ENCODE data around the gene ABCA1.
"Not testable (repeated sequence)": the region's sequence is repeated elsewhere in the genome, so short reads cannot be mapped to it uniquely, and the experiment has no call there.

Gene ABCA1

GRCh38 chr9:104868303-104868686 lies 59.7 kb downstream of the ABCA1 start:
- no peak for DNase-seq

GRCh38 chr9:104866191-104866590 lies 61.8 kb downstream of the ABCA1 start:
- DNase-seq: peak; percentile 87

DNA sequence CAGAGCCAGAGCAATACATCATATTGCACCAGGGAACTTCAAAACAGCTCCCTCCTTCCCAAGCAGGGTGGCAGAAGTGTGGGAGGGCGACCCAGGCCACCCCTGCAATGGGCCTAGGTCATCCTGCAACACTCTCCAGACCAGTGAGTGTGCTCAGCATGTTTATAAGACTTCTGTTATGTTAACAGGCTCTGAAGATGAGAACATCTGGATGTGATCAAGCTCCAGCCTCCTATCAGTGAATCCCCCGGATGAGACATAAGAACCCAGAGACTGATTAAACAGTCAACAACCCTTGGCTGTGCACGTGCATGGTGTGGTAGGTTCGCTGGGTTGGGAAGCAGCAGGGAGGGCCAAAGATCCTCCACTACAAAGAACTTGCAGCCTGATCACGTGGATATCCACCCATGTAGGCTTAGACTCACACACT lies 63.3 kb downstream of the ABCA1 start:
- DNase-seq: peak; percentile 57

DNA sequence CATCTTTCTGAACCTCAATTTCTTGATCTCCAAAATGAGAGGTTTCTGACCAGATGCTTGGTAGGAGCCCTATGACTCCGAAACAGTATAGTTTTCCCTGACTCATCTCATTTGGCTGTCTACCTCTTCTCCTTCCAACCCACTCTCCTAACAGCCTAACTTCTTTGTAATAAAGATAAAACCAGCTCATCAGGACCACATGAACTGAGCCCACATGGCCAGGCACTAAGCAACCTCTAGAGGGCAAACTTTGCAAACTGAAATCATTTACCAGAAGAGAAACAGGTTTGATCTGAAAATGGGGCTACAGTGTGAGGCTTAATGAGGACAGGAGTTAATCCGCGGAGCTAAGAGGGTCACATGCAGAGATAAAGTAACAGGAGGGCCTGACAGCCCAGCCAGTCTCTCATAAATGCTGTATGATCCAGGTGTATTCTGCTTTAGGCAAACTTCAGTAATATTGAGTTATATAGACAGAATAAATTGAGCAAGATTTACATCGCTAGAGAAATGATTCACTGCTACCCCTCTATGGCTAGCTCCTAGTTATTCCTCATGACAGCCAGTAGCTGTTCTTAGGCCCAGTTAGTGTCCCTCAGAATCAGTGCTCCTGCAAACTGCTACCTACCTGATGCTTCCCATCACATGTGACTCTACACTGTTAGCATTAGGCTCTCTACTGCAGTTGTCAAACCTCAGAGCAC lies 64.6 kb downstream of the ABCA1 start:
- peak; percentile 83 for DNase-seq

- DNase-seq: peak; percentile 73
Observed at GRCh38 chr9:104861397-104861796, 66.6 kb downstream of the ABCA1 start.

DNA sequence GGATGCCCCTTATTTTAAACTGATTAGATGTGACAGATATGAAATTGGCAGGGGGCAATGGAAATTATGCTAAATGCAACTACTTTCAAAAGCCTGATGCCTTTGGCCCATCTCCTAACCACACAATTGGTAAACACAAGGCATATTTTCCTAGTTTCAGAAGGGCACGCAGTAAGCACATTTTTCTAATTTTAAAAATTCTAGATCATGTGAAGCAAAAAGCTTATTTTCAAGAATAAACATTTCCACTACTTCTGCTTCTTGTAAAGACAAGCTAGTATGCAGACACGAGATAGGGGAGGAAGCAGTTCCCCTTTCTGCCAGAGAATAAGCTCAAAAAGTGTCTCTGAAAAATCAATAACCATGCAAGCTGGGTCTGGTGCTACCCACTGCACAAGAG lies 67.7 kb downstream of the ABCA1 start:
- DNase-seq: peak; percentile 83

- no peak for DNase-seq
Observed at GRCh38 chr9:104858846-104859245, 69.1 kb downstream of the ABCA1 start.

- DNase-seq: no peak
Observed at GRCh38 chr9:104858271-104858670, 69.7 kb downstream of the ABCA1 start.

DNA sequence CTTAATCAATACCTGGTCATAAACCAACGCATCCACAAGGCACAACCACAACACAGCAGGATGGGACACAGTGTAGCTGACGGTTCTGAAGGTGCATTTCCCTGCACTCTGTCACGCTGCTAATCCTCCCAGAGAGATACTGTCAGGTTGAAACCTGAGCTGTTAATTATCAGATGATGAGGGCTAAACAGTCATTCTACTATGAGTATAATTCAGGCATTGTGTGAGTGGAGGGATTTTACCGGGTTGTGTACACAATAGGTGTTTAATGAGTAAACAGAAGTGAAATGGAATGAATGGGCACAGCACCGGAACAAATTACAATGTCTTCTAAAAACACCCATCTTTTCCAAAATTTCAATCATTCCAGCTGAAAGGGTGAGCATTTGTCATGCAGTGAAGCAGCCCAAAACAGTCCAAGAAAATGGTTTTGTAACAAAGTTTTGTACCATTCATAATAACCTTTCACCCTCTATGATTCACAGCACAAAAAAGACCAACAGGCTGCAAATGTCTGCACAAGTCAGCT lies 71.5 kb downstream of the ABCA1 start:
- no peak for DNase-seq

DNA sequence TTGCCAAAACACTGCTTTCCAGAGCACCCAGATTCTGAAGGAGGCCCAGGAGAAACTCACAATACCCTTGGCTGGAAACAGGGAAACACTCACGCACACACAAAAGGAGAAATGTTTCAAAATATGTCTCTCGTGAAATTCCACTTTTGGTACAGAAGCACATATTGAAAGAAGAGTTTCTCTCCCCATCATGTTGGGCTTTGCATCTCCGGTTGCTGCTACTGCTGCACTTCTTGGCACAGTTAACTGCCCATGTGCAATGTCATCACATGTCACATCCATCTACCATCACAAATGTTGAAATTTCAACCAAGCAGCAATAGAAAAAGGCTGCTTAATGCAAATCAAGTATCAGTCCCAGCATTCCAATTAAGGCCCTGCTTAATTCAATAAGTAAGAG lies 72.1 kb downstream of the ABCA1 start:
- peak; percentile 69 for DNase-seq

GRCh38 chr9:104855258-104855657 lies 72.7 kb downstream of the ABCA1 start:
- not testable (repeated sequence) for DNase-seq

DNA sequence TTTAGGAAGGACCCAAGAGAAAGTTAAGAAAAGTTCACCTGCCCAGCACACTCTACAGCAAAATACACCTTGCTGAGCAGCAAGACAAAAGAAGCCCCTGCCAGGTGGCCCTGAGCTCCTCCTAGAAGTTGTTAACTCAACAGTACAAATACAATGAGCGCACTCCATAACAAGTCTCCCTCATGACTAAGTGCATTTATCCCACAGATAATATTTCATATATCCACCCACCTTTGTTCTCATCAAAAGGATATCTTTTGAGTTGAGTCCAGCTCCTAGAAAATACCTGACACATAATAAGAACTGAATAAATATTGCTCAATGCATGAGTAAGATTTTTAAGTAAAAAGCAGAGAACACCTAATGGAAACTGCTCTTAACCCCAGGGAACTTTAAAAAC lies 73.3 kb downstream of the ABCA1 start:
- no peak for DNase-seq

GRCh38 chr9:104853683-104854082 lies 74.3 kb downstream of the ABCA1 start:
- no peak for DNase-seq

DNA sequence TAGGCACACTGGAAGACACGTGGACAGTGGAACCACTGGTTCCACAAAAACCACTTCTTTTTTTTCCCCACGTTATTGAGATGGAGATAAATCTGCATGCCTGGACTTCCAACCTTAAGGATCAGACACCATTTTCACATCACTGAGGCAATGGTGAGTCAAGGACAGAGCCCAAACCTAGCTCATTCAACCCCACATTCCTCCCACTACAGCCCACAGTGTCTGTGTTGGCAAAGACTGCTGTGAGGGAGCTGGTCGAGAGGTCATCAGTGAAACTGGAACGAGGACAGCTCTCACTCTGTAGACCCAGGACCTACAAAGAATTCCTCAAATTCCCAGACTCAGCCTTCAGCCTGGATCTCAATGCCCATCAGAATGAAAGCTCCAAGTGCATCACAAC lies 74.8 kb downstream of the ABCA1 start:
- peak; percentile 42 for DNase-seq

- no peak for DNase-seq
Observed at GRCh38 chr9:104851546-104851920, 76.4 kb downstream of the ABCA1 start.

GRCh38 chr9:104850786-104851545 lies 77.0 kb downstream of the ABCA1 start:
- DNase-seq: peak; percentile 82

- DNase-seq: no peak
Observed at GRCh38 chr9:104849023-104849422, 78.9 kb downstream of the ABCA1 start.

GRCh38 chr9:104844710-104845109 lies 83.2 kb downstream of the ABCA1 start:
- DNase-seq: no peak

GRCh38 chr9:104843644-104844240 lies 84.2 kb downstream of the ABCA1 start:
- no peak for DNase-seq

GRCh38 chr9:104842698-104843097 lies 85.3 kb downstream of the ABCA1 start:
- DNase-seq: no peak

DNA sequence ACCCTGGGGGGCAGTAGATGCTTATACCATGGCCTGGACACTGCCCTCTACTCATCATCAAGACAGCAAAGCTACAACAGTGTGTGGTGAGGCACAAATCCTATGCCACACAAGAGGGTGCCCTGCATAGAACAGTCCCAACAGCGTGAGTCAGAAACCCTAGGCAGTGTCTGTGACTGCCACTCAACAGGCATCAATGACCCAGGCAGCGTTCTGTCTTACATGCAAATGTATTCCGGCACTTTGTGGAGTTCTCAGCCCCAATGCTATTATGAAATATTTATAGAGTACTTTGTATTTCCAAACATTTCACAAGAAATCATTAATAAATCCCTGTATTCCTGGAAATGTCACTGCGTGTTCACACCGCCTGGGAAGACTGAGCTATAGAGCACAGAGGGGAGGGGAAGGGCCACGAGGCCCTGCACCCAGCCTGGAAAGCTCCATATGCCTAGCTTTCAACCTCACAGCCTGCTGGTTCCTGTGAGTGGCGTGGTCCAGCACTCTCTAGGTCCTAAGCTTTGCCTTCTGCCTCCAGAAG lies 86.3 kb downstream of the ABCA1 start:
- DNase-seq: no peak

DNA sequence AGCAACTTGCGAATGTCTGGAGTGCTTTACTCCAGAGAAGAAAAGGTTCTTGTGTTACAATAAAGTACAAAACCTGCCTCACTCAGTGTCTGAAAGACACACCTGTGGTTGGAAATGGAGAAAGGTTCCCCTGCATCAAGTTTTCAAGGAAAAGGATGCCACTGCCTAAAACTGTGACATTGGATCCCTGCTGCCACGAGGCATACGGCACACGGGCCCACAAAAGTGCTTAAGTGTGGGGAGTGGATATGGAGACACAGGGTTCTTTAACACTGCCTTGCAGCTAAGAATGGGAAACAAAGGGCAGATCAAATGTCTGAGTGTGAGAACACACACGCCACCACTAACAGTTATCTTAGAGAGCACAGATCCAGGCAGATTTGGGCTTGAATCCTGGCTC lies 89.0 kb downstream of the ABCA1 start:
- DNase-seq: no peak

DNA sequence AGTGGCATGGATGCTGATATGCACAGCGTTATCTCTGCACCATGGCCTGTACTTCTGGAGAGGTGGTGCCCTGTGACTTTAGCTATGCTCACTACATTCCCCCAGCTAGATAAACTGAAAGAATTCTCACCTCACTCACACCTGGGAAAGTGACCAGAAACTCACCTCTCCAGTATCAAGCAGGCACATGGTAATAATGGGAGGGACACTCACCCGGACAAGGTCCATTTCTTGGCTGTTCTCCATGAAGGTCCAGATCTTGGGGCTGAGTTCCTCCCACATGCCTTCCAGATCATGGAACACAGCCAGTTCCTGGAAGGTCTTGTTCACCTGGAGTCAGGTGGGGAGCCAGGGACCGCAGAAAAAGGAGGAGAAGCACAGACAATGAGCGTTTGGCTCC lies 91.2 kb downstream of the ABCA1 start:
- no peak for DNase-seq

GRCh38 chr9:104836235-104836634 lies 91.7 kb downstream of the ABCA1 start:
- peak; percentile 27 for DNase-seq

Data from inflammatory macrophage treated with lipopolysaccharide for 4 hours (primary cell).